CD4-positive, alpha-beta T cell treated with Interleukin-4 for 1 hour (primary cell): ENCODE measurements around the gene CDK8.
"Not testable (repeated sequence)": the region's sequence is repeated elsewhere in the genome, so short reads cannot be mapped to it uniquely, and the experiment has no call there.

ENCODE experiments used
- DNase-seq, 2 donors: peaks; one replicate each; pipeline ENCODE4 v3.0.0-alpha.2; 2020 to 2022

Gene CDK8

GRCh38 chr13:26254583-26255111 is 718 bp downstream of the CDK8 start:
- DNase-seq: peak; percentile 57 to 64

GRCh38 chr13:26255115-26255514 is 1.2 kb downstream of the CDK8 start:
- DNase-seq: no peak

- no peak for DNase-seq
Measured at GRCh38 chr13:26255691-26256277, 1.9 kb downstream of the CDK8 start.

GRCh38 chr13:26257049-26257448 is 3.1 kb downstream of the CDK8 start:
- DNase-seq: no peak

GRCh38 chr13:26259634-26260033 is 5.7 kb downstream of the CDK8 start:
- no peak for DNase-seq

DNA sequence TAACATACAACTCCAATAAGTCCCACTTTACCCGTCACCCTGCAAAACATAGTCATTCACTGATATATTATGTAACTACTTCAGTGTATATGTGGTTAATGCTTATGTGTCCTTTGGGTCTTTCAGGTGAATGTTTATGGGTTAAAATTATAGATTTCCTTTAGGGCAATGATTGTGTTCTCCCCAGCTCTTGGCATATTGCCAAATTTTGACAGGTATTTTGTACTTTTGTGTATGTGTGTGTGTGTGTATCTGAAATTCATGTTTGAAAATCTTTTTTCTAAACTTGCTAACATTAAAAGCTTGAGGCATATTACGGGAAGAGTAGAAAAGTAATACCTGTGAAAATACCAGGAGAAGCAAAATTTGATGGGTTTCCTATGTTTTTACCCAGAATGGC is 8.2 kb downstream of the CDK8 start:
- DNase-seq: no peak

DNA sequence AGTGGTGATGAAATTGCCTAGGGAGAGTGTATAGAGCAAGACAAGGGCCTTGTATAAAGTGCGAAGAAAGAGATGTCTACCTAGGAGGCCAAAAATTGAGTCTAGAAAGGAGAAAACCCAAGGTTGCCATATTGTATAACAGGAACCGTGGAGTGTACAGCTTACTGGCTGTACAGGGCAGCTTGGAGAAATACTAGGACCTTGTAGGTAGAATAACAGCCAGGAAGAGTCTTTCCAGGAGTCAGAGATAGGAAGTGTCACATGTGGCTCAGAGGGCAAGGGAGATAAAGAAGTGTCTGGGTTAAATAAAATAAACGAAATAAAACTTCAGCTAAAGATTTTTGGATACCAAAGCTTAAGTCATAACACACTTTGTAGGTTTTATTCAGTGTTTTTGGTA is 12.4 kb downstream of the CDK8 start:
- DNase-seq: no peak

DNA sequence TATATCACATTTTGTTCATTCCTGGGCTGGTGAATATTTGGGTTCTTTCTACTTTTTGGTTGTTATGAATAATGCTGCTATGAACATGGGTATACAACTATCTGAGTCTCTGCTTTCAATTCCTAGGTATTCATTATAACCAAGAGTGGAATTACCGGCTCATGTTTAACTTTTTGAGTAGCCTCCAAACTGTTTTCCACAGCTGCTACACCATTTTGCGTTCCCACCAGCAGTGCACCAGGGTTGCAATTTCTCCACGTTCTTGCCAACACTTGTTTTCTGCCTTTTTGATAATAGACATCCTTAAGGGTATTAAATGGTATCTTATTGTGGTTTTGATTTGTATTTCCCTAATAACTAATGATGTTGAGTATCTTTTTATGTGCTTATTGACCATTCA is 16.8 kb downstream of the CDK8 start:
- DNase-seq: no peak

DNA sequence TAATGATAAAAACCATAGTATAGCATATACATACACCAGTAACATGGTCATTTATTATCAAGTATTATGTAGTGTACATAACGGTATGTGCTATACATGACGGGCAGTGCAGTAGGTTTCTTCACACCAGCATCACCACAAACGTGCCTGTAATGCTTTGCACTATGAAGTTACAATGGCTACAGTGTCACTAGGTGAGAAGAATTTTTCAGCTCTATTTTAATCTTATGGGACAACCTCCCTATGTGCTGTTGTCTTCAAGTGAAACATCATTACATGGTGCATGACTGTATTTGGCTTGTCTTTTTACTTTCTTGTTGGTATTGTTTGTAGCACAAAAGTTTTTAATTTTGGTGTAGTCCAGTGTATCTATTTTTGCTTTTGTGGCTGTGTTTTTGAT is 18.7 kb downstream of the CDK8 start:
- no peak for DNase-seq

DNA sequence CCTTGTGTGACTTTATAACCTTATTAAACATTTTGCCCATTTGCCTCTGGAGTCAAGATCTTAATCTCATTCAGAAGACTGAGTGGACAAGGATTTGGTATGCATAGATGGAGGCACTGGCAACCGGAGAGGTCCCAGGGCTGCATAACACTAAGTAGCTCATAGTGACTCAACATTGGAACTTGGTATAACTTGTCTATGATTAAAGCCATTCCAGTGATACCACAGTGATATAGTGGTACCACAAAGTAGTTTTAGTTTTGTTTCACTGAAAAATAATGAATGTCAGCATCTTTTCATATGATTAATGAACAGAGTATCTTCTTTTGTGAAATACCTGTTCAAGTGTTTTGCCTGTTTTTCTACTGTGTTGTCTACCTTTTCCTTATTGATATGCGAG is 26.4 kb downstream of the CDK8 start:
- no peak for DNase-seq

- DNase-seq: no peak
Measured at GRCh38 chr13:26280822-26281221, 26.9 kb downstream of the CDK8 start.

GRCh38 chr13:26285911-26286310 is 32.0 kb downstream of the CDK8 start:
- DNase-seq: not testable (repeated sequence)

DNA sequence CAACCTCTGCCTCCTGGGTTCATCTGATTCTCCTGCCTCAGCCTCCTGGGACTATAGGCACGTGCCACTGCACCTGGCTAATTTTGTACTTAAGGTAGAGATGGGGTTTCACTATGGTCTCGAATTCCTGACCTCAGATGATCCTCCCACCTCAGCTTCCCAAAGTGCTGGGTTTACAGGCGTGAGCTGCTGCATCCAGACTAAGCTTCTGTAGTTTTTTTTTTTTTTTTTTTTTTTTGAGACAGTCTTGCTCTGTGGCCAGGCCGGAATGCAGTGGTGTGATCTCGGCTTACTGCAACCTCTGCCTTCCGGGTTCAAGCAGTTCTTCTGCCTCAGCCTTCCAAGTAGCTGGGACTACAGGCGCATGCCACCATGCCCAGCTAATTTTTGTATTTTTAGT is 34.9 kb downstream of the CDK8 start:
- DNase-seq: not testable (repeated sequence)

DNA sequence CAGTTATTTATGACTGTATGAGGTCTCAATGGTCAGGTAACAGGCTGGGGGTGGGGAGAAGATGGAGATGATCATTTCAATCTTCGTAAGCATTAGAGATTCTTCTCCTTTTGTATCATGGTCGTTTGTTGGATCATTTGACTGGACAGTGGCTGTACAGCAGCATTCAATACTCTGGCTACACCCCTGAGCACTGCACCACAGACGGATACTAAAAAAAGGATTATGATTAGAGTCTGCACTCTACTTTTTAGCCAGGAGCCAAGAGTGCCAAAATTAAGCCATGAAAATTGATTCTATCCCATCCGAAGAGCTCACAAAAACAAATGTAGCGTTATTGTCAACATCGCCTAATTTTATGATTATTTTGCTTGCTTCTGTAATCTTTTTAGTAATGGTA is 41.9 kb downstream of the CDK8 start:
- no peak for DNase-seq

DNA sequence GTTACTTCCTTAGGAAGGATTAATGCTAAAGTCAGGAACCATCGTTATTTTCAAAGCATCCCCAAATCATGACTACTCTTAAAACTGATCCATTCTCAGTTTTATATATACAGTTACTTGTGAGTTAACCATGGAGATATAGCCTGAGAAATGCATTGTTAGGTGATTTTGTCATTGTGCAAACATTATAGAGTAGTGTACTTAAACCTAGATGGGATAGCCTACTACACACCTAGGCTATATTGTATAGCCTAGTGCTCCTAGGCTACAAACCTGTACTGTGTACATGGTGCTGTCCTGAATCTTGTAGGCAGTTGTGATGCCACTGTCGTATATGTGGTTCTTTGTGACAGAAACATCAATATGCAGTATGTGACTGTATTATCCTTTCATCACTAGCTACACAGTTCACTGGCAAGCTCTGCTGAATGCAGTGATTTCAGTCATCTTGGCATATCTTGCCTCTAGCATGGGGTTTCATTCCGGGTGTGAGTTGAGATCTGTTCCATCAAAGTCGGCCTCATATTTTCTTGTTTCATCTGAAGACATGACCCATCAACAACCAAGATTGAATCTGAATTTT is 45.3 kb downstream of the CDK8 start:
- DNase-seq: no peak

- no peak for DNase-seq
Measured at GRCh38 chr13:26300140-26300539, 46.2 kb downstream of the CDK8 start.

DNA sequence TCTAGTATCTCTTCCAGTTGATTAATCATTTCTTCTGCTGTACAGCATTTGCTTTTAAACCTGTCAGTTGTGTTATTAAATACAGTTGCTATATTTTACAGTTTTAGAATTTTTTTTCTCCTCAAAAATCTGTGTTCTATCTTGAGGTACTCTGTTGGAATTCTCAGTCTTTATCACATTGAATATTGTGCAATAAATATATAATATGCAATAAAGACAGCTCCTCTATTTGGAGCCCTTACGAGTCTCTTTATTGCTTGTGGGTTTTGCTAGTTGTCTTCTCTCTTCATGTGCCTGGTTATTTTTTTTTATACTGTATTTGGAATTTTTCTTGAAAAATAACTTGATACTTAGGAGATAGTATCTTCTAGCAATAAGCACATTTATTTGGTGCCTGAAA is 51.7 kb downstream of the CDK8 start:
- no peak for DNase-seq

DNA sequence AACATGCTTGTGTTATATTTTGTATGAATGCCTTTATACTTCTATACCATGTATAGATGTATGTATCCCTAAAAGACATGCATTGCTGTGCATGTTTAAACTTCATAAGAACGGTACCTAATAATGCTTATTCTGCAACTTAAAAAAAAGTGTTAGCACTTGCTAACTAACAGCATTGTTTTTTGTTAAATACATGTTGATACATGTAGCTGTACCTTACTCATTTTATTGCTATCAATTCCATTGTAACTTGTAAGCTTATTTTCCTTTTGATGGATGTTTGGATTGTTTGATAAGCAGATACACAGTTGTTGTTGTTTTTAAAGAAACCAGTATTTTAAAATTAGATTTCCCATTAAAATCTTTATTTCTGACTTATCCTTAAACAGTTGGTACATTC is 53.8 kb downstream of the CDK8 start:
- no peak for DNase-seq

DNA sequence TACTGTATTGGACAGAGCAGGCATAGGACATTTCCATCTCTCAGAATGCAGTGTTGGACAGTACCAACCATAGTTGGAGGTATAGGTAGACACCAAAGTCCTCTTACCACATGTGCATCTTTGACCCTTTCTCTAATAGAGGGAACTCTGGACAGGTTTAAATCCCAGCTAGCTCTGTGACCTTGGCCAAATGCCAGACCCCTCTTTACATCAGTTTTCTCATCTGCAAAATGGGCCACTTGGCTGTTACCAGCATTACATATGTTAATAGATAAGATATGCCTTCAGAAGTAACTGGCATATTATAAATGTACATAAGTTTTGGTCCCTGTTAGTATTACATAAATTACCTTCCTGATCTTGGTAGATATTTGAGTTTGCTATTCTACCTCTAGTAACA is 54.3 kb downstream of the CDK8 start:
- DNase-seq: no peak

GRCh38 chr13:26308836-26309235 is 54.9 kb downstream of the CDK8 start:
- DNase-seq: no peak

DNA sequence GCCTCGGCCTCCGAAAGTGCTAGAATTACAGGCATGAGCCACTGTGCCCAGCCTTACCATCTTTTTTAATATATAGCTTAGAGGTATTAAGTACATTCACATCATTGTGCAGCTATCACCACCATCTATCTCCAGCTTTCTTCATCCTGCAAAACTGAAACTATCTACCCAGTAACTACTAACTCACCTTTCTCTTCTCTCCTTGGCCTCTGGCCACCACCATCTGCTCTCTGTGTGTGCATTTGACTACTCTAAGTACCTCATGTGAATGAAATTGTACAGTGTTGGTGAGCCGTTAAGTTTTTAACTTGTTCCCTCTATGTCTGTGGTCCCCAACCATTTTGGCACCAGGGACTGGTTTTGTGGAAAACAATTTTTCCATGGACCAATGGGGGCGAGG is 56.1 kb downstream of the CDK8 start:
- no peak for DNase-seq

- DNase-seq: no peak
Measured at GRCh38 chr13:26310470-26310869, 56.5 kb downstream of the CDK8 start.

GRCh38 chr13:26312019-26312418 is 58.1 kb downstream of the CDK8 start:
- DNase-seq: not testable (repeated sequence)

DNA sequence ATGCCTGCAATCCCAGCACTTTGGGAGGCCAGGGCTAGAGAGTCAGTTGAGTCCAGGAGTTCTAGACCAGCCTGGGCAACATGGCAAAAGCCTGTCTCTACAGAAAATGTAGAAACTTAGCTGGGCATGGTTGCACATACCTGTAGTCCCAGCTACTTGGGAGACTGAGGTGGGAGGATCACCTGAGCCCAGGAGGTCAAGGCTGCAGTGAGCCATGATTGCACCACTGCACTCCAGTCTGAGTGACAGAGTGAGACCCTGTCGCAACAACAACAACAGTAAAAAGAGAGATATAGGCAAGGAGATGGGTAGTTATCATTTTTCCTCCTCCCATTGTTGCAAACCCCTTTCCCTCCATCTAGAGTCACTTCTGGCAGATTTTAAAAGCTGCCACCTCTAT is 62.2 kb downstream of the CDK8 start:
- not testable (repeated sequence) for DNase-seq

DNA sequence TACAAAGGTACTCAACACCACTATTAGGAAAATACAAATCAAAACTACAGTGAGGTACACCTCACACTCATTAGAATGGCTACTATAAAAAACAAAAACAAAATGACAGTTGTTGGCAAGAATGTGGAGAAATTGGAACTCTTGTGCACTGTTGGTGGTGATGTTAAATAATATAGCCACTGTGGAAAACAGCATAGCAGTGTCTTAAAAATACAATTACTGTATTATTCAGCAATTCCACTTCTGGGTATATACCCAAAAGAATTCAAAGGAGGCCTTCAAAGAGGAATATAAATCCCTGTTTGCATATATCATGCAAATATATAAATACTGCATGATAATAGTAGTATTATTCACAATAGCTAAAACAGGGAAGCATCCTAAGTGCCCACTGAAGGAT is 66.8 kb downstream of the CDK8 start:
- DNase-seq: no peak
